GM23248 (cell line): ENCODE results near the gene JAK2. TPM values are rescaled to one million over a fixed set of nuclear protein-coding genes. Genes with fewer than 3 reads are reported as not detected.
"Not testable (repeated sequence)": the region's sequence is repeated elsewhere in the genome, so short reads cannot be mapped to it uniquely, and the experiment has no call there.

Experiments
- DNase-seq: peaks from one replicate; pipeline ENCODE4 v3.0.0-alpha.2; 2015
- H2AFZ ChIP-seq: fragments of 200-600 bp; sonication (generic); 2 replicates; pipeline ENCODE4 v1.6.1; 2016; ENCODE audit warnings: antibody characterized with exemption
- H3F3A ChIP-seq: fragments of 200-600 bp; sonication (generic); 2 replicates; pipeline ENCODE4 v1.6.1; 2016; ENCODE audit warnings: mild to moderate bottlenecking, antibody characterized with exemption, mixed run types; ENCODE audit not compliant: insufficient read depth
- H3K27ac ChIP-seq: fragments of 200-600 bp; sonication (generic); 2 replicates; pipeline ENCODE4 v1.5.1; 2016; ENCODE audit warnings: mild to moderate bottlenecking
- H3K27me3 ChIP-seq: fragments of 200-600 bp; sonication (generic); replicated peaks from 2 replicates; pipeline ENCODE4 v1.6.1; 2016; ENCODE audit warnings: mild to moderate bottlenecking; ENCODE audit not compliant: insufficient read depth
- H3K36me3 ChIP-seq: fragments of 200-600 bp; sonication (generic); 2 replicates; pipeline ENCODE4 v1.6.1; 2016; ENCODE audit warnings: low read depth, mild to moderate bottlenecking
- H3K4me1 ChIP-seq: fragments of 200-600 bp; sonication (generic); 2 replicates; pipeline ENCODE4 v1.6.1; 2016; ENCODE audit warnings: mild to moderate bottlenecking; ENCODE audit not compliant: insufficient read depth
- H3K4me2 ChIP-seq: fragments of 200-600 bp; sonication (generic); one replicate; pipeline ENCODE4 v1.6.1; 2016; ENCODE audit warnings: mild to moderate bottlenecking; ENCODE audit not compliant: unreplicated experiment
- H3K4me3 ChIP-seq: fragments of 200-600 bp; sonication (generic); 2 replicates; pipeline ENCODE4 v1.5.1; 2016; ENCODE audit warnings: mild to moderate bottlenecking
- H3K79me2 ChIP-seq: fragments of 200-600 bp; sonication (generic); 2 replicates; pipeline ENCODE4 v1.6.1; 2016; ENCODE audit warnings: mild to moderate bottlenecking; ENCODE audit not compliant: insufficient read depth
- H3K9ac ChIP-seq: fragments of 200-600 bp; sonication (generic); 2 replicates; pipeline ENCODE4 v1.6.1; 2016; ENCODE audit warnings: mild to moderate bottlenecking
- H3K9me2 ChIP-seq: fragments of 200-600 bp; sonication (generic); 2 replicates; pipeline ENCODE4 v1.6.1; 2016; ENCODE audit warnings: mixed run types, mild to moderate bottlenecking, moderate library complexity; ENCODE audit not compliant: insufficient read depth
- H3K9me3 ChIP-seq: fragments of 200-600 bp; sonication (generic); one replicate; pipeline ENCODE4 v1.6.1; 2017; ENCODE audit warnings: low read depth
- H4K20me1 ChIP-seq: fragments of 200-600 bp; sonication (generic); 2 replicates; pipeline ENCODE4 v1.6.0; 2016; ENCODE audit not compliant: insufficient read depth
- EZH2 ChIP-seq: fragments of 200-600 bp; sonication (generic); IDR thresholded peaks from 2 replicates; pipeline ENCODE4 v1.6.1; 2018; ENCODE audit warnings: antibody characterized with exemption, mild to moderate bottlenecking; ENCODE audit not compliant: insufficient read depth, poor library complexity, severe bottlenecking
- EZH2phosphoT487 ChIP-seq: fragments of 200-600 bp; sonication (generic); IDR thresholded peaks from 2 replicates; pipeline ENCODE4 v1.6.1; 2018; ENCODE audit warnings: antibody characterized with exemption, moderate library complexity, mild to moderate bottlenecking, low read depth; ENCODE audit not compliant: insufficient read depth
- WGBS, 2 experiments: methylation state at CpG; one replicate each; pipeline ENCODE4 v1.1.6; 2015 to 2017; ENCODE audit warnings: low lambda C conversion rate in 2 of 2, low coverage in 1 of 2; ENCODE audit errors: missing lambda C conversion rate in 2 of 2; 5-methylcytosine and 5-hydroxymethylcytosine counted together
- in situ Hi-C: fragments of 300-500 bp; cut with MboI; formaldehyde crosslinking; loops from 2 replicates; pipeline ENCODE4 v1.15.0; 2020
- polyA plus RNA-seq: library from polyadenylated mRNA; unstranded; fragments of >200 nt; fragmentation: Nextera tagmentation; extraction: Ambion mirVana; gene quantifications from 2 replicates; pipeline ENCODE4 v1.2.1, GENCODE V29; 2016
- total RNA-seq: library from RNA; depleted of rRNA; stranded (reverse); fragments of >200 nt; shearing (Covaris generic); gene quantifications from 2 replicates; pipeline ENCODE4 v1.2.3, GENCODE V29; 2014

The JAK2 gene
- total and polyA plus RNA-seq, 2 experiments from 2014 or later = 5.0 to 6.5 TPM

- H3K4me1 ChIP-seq = peaks cover 7% of the 10 kb centered on the region; the same call in 1 of the 2 replicates
- H3K27me3 ChIP-seq = no peaks in the 10 kb centered on the region
- DNase-seq = no peak
- H3K27ac ChIP-seq = no peak overlapping the region
- no peaks in the 10 kb centered on the region for H3K79me2 ChIP-seq
- H3K9me3 ChIP-seq = no peaks in the 10 kb centered on the region
- in situ Hi-C loops = no loop called here
- 100% methylated on average over 1 of the region's 1 CpG for WGBS, 2 experiments
- H4K20me1 ChIP-seq = no peaks in the 10 kb centered on the region
- H3K9ac ChIP-seq = no peak overlapping the region
- no peak overlapping the region for H2AFZ ChIP-seq
- H3K36me3 ChIP-seq = no peaks in the 10 kb centered on the region
- TF ChIP-seq EZH2phosphoT487 (no peak), EZH2 (no peak)
- H3F3A ChIP-seq = no peaks in the 10 kb centered on the region
- no peak overlapping the region for H3K4me2 ChIP-seq
- no peak overlapping the region for H3K4me3 ChIP-seq
- no peaks in the 10 kb centered on the region for H3K9me2 ChIP-seq
Measured at GRCh38 chr9:4938496-4938895, 46.6 kb upstream of the JAK2 start.

- no peak for TF ChIP-seq EZH2phosphoT487
- no peak overlapping the region for H3K27ac ChIP-seq
- no peaks in the 10 kb centered on the region for H3K9me3 ChIP-seq
- no peaks in the 10 kb centered on the region for H3F3A ChIP-seq
- no peak overlapping the region for H3K9ac ChIP-seq
- H3K9me2 ChIP-seq = no peaks in the 10 kb centered on the region
- no peak overlapping the region for H3K4me3 ChIP-seq
- H3K27me3 ChIP-seq = no peaks in the 10 kb centered on the region
- H3K36me3 ChIP-seq = no peaks in the 10 kb centered on the region
- DNase-seq = no peak
- in situ Hi-C loops = no loop called here
- WGBS, 2 experiments = 56 to 72% methylated on average over 1 of the region's 1 CpG
- H2AFZ ChIP-seq = no peak overlapping the region
- no peaks in the 10 kb centered on the region for H3K79me2 ChIP-seq
- H4K20me1 ChIP-seq = no peaks in the 10 kb centered on the region
- H3K4me2 ChIP-seq = no peak overlapping the region
- peaks cover 7% of the 10 kb centered on the region; the same call in 1 of the 2 replicates for H3K4me1 ChIP-seq
Measured at GRCh38 chr9:4939118-4939561, 45.9 kb upstream of the JAK2 start.

DNA sequence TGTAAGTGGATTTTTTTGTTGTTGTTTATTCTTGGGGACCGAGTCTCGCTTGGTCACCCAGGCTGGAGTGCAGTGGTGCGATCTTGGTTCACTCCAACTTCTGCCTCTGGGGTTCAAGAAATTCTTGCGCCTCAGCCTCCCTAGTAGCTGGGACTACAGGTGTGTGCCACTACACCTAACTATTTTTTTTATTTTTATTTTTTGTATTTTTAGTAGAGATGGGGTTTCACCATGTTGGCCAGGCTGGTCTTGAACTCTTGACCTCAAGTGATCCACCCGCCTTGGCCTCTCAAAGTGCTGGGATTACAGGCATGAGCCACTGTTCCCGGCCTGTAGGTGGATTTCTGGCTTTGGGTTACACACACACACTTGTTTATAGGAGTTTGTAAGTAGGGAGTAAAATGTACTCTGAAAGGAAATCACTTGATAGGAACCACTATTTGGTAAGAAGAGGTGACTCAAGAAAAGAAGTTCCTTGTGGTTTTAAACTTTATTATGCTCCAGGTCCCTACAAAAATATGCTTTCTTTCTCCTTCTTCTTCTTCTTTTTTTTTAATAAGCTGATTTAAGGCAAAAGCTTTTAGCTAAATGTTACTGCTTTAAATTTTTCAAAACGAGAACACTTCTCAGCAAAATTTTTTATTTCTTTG, 42.9 kb upstream of the JAK2 start:
- H3K27me3 ChIP-seq, H3F3A ChIP-seq, H3K9me2 ChIP-seq, H3K4me2 ChIP-seq, H3K4me1 ChIP-seq, H3K9me3 ChIP-seq, H4K20me1 ChIP-seq, H2AFZ ChIP-seq, in situ Hi-C loops, H3K27ac ChIP-seq, H3K9ac ChIP-seq, H3K4me3 ChIP-seq, H3K36me3 ChIP-seq, H3K79me2 ChIP-seq: not testable (repeated sequence)
- DNase-seq = peak; percentile 33
- WGBS, 2 experiments = 85 to 88% methylated on average over 7 of the region's 7 CpGs

GRCh38 chr9:4943346-4943745, 41.7 kb upstream of the JAK2 start:
- Histone ChIP-seq H3K4me3 (no peak overlapping the region), H3K9ac (no peak overlapping the region), H3K36me3 (no peaks in the 10 kb centered on the region), H3K27ac (no peak overlapping the region), H3K4me2 (no peak overlapping the region), H2AFZ (no peak overlapping the region), H3F3A (no peaks in the 10 kb centered on the region), H3K79me2 (no peaks in the 10 kb centered on the region), H3K9me2 (no peaks in the 10 kb centered on the region), H4K20me1 (no peaks in the 10 kb centered on the region), H3K4me1 (no peaks in the 10 kb centered on the region), H3K9me3 (no peaks in the 10 kb centered on the region), H3K27me3 (no peaks in the 10 kb centered on the region)
- in situ Hi-C loops = no loop called here
- TF ChIP-seq EZH2 = no peak
- TF ChIP-seq EZH2phosphoT487 = no peak
- DNase-seq = no peak
- 80 to 85% methylated on average over 4 of the region's 4 CpGs for WGBS, 2 experiments

- H3K9me3 ChIP-seq, H3K27me3 ChIP-seq, H3K4me2 ChIP-seq, in situ Hi-C loops, H3K4me1 ChIP-seq, H4K20me1 ChIP-seq, H3K27ac ChIP-seq, H2AFZ ChIP-seq, H3K4me3 ChIP-seq, H3F3A ChIP-seq, H3K79me2 ChIP-seq, DNase-seq, H3K9ac ChIP-seq, H3K36me3 ChIP-seq, H3K9me2 ChIP-seq: not testable (repeated sequence)
- 65 to 69% methylated on average over 7 of the region's 7 CpGs for WGBS, 2 experiments
Measured at GRCh38 chr9:4944431-4945211, 40.5 kb upstream of the JAK2 start.
